Measurements from ENCODE around the gene TMPRSS12.
"Not testable (repeated sequence)": the region's sequence is repeated elsewhere in the genome, so short reads cannot be mapped to it uniquely, and the experiment has no call there.

TMPRSS12 gene, protein sequence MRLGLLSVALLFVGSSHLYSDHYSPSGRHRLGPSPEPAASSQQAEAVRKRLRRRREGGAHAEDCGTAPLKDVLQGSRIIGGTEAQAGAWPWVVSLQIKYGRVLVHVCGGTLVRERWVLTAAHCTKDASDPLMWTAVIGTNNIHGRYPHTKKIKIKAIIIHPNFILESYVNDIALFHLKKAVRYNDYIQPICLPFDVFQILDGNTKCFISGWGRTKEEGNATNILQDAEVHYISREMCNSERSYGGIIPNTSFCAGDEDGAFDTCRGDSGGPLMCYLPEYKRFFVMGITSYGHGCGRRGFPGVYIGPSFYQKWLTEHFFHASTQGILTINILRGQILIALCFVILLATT

DNA sequence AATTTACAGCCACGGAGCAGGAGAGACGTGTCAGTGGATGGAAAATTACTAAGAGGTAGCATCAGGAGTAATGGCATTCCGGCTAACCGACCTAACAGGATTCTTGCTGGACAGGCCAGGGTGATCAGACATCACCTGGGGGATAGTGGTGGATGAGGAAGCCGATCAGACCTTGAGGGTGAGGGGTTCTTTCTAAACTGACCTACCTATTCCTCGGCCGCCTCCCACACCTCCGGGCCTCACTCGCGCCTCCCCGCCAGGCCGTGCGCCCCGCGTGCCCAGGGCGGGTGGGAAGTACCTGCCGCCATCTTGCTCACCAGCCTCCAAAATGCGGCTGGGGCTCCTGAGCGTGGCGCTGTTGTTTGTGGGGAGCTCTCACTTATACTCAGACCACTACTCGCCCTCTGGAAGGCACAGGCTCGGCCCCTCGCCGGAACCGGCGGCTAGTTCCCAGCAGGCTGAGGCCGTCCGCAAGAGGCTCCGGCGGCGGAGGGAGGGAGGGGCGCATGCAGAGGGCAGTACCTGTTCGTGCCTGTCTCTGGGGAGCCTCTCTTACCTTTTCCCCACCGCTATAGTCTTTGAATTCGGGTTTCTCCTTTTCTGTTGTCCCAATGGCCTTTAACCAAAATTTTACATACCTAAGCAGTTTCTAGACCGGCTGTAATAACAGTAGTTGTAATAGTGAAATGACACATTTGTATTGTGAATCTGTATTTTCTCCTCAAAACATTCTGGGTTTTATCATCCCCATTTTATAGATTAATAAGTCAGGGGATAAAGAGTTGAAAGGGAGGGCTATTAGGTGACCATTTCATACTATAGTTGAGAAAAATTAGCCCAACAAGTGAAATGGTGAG is at the start of gene TMPRSS12:
Gene TMPRSS12, plus strand, starts transcription at position 290 of the 857 bp plus-strand sequence. Its CDS starts 39 bp downstream, at position 329.
- no peak for DNase-seq

- no peak for DNase-seq
Measured at GRCh38 chr12:50799908-50800307, 42.8 kb upstream of the TMPRSS12 start.

- DNase-seq, result no peak
Measured at GRCh38 chr12:50803230-50803875, 39.4 kb upstream of the TMPRSS12 start.

DNA sequence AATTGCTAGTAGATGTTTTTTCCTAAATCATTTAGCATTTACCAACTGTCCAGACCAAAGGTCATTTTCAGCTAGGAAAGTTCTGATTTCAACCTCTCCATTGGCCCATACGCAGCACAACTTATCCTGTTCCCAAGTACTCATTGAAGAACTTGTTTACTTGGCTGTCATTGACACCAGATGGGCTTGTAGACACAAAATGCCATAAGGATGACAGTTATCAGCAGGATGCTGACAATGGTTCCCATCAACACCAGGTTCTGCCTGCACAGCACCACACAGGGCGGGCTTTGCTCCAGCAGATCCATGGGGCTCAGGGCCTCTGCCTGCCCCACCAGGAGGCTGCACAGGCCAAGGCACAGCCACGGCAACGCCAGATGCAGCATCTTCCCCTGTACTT is 36.5 kb upstream of the TMPRSS12 start:
- no peak for DNase-seq

DNA sequence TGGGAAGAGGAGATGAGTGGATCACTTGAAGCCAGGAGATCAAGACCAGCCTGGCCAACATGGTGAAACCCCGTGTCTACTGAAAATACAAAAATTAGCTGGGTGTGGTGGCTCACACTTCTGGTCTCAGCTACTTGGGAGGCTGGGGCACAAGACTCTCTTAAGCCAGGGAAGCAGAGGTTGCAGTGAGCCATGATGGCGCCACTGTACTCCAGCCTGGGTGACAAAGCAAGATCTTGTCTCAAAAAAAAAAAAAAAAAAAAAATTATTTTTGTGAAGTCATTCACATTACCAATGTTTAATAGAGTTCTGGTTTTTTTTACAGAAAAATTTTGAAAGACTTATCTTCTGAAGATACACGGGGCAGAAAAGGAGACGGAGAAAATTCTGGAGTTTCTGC is 33.6 kb upstream of the TMPRSS12 start:
- DNase-seq, result not testable (repeated sequence)

DNA sequence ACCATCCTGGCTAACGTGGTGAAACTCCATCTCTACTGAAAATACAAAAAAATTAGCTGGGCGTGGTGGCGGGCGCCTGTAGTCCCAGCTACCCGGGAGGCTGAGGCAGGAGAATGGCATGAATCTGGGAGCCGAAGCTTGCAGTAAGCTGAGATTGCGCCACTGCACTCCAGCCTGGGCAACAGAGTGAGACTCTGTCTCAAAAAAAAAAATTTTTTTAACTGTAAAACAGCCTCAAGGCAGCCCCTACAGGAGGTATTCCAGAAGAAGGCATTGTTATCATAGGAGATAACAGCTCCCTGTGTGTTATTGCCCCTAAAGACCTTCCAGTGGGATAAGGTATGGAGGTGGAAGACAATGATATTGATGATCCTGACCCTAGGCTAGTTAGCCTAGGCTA is 27.8 kb upstream of the TMPRSS12 start:
- not testable (repeated sequence) for DNase-seq

GRCh38 chr12:50820177-50820576 is 22.5 kb upstream of the TMPRSS12 start:
- DNase-seq, result no peak

DNA sequence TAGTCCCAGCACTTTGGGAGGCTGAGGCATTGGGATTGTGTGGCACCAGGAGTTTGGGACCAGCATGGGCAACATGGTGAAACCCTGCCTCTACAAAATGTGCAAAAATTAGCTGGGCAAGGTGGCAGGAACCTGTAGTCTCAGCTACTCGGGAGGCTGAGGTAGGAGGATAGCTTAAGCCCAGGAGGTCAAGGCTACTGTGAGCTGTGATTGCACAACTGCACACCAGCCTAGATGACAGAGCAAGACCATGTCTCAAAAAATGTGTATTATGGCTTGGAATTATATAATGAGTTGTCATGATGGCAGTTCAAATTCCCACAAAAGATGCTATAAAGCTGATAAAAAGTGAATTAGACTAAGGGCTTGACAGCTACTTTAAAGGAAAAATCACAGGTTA is 20.6 kb upstream of the TMPRSS12 start:
- no peak for DNase-seq

DNA sequence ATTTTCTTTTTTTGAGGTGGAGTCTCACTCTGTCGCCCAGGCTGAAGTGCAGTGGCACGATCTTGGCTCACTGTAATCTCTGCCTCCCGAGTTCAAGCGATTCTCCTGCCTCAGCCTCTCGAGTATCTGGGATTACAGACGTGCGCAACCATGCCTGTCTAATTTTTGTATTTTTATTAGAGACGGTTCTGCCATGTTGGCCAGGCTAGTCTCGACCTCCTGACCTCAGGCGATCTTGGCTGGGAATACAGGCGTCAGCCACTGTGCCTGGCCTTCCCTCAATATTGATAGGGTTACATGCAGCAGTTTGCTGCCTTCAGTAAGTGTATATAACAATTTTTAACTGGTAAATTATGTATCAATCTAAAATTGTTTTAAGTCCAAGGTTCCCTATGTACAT is 19.0 kb upstream of the TMPRSS12 start:
- not testable (repeated sequence) for DNase-seq

DNA sequence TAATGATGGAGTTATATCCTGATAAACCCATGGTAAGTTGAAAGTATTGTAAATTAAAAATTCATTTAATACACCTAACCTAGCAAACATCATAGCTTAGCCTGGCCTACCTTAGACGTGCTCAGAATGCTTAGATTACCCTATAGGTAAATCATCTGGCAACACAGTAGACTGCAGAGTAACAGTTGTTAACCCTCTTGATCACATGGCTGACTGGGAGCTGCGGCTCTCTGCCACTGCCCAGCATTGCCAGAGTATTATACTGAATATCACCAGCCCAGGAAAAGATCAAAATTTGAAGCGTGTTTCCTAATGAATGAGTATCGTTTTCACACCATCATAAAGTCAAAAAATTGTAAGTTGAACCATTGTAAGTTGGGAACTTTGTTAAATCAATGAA is 17.8 kb upstream of the TMPRSS12 start:
- DNase-seq, result no peak

GRCh38 chr12:50825372-50825838 is 17.3 kb upstream of the TMPRSS12 start:
- DNase-seq, result no peak

DNA sequence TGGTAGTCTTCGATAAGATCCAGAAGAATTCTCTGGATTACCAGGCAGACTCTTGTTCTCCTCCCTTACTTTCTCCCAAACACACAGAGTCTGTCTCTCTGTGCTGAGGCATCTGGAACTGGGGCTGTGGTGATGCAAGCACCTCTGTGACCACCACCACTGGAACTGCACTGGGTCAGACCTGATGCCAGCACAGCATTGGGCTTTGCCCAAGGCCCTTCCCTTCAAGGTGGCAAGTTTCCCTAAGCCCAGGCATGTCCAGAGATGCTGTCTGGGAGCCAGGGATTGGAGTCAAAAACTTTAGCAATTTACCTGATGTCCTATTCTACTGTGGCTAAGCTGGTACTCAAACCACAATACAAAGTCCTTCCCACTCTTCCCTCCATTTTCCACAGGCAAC is 14.6 kb upstream of the TMPRSS12 start:
- DNase-seq, result no peak

DNA sequence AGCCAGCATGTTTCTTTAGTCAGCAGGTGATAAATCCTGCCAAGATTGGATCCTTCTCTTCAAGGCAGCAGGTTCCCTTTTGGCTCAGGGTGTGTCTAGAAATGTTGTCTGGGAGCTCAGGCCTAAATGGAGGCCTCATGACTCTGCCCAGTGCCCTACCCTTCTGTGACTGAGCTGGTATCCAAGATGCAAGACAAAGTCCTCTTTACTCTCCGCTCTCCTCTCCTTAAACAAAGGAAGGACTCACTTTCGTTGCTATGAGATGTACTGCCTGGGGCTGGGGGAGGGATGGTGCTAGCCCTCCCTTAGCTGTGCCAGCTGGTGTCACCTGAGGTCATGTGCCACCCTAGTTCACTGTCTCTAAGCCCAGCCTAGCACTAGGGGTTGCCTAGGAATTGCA is 13.8 kb upstream of the TMPRSS12 start:
- DNase-seq, result no peak

DNA sequence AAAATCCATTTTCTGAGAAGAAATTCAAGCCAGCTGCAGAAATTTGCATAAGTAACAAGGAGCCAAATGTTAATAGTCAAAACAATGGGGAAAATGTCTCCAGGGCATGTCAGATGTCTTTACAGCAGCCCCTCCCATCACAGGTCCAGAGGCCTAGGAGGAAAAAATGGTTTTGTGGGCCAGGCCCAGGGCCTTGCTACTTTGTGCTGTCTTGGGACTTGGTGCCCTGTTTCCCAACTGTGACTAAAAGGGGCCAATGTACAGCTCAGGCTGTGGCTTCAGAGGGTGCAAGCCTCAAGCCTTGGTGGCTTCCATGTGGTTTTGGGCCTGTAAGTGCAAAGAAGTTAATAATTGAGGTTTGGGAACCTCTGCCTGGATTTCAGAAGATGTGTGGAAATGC is 8.9 kb upstream of the TMPRSS12 start:
- DNase-seq, result not testable (repeated sequence)

DNA sequence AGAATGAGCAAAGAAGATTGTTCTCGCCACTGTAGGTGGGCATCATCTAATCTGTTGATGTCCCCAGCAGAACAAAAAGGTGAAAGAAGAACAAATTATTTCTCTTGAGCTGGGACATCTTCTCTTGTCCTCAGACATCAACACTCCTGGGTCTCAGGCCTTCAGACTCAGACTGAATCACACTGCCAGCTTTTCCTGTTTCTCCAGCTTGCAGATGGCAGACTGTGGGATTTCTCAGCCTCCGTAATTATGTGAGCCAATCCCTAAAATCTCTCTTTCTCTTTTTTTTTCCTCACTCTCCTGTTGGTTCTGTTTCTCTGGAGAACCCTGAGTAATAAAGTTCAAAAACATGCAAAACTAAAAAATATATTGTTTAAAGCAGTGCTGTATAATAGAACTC is 3.7 kb upstream of the TMPRSS12 start:
- no peak for DNase-seq

DNA sequence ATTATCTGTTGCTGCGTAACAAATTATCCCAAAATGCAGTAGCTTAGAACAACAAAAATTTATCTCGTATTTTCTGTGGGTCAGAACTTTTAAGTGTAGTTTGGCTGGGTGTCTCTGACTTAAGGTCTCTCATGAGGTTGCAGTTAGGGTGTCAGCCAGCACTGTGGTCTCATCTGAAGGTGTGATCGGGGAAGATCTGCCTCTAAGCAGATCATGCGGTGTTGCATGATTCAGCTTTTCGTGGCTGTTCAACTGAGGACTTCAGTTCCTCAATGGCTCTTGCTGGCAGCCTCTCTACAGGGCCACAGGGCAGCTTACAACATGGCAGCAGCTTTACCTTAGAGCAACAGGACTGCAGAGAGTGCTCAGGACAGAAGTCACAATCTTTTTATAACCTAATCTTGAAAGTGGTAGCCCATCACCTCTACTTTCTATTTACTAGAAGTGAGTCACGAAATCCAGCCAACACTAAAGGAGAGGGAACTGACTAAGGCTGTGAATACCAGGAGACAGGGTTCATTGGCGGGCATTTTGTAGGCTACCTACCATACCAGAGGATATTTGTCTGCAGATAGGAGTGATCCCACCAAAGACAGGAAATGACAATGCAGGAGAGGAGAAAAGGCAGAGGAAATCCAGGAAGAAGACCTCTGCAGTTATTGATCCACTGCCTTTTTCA is 1.8 kb upstream of the TMPRSS12 start:
- no peak for DNase-seq

DNA sequence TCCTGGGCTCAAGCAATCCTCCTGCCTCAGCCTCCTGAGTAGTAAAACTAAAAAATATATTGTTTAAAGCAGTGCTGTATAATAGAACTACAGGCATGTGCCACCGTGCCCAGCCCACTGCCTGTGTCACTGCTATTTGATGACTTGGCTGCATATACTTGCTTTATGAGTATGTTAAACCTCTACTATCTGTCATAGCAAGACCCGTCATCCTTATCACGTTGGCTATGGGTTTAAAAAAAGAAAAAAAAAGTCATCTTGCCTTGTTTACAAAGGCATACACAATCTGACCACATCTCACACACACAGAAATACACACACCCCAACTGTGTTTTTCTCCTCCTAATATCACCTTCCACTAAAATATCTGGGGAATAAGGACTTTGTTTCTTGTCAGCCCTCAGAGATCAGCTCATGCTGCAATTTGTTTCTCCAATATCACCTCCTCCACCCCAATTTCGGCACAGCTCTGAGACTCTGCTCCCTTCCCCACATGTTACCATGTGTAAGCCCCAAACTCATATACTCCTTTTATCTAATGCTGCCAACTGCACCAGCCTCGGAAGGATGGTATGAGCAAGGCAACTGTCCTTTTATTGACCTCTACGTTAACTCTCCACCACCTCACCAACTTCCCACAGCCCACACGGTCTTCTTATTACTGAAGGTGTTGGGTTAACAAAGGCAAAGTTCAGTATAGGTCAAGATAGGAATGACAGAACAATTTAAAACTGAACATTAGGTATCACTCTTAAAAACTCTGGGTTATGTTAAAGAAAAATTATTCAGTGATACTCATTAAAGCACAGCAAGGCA is 802 bp upstream of the TMPRSS12 start:
- no peak for DNase-seq

GRCh38 chr12:50845021-50845647 is 2.4 kb downstream of the TMPRSS12 start:
- no peak for DNase-seq

- no peak for DNase-seq
Measured at GRCh38 chr12:50848963-50849362, 6.2 kb downstream of the TMPRSS12 start.

GRCh38 chr12:50855218-50855617 is 12.5 kb downstream of the TMPRSS12 start:
- DNase-seq, result not testable (repeated sequence)

DNA sequence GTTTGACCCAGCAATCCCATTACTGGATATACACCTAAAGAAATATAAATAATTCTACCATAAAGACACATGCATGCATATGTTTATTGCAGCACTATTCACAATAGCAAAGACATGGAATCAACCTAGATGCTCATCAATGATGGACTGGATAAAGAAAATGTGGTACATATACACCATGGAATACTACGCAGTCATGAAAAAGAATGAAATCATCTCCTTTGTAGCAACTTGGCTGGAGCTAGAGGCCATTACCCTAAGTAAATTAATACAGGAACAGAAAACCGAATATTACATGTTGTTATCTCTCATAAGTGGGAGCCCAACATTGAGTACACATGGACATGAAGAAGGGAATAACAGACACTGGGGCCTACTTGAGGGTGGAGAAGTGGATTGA is 13.0 kb downstream of the TMPRSS12 start:
- not testable (repeated sequence) for DNase-seq

Measured in CD4-positive, alpha-beta T cell treated with Interleukin-6 for 4 hours (primary cell).